HUDEP-2 (cell line): ENCODE results near the gene ANKRD34A.
"Not testable (repeated sequence)": the region's sequence is repeated elsewhere in the genome, so short reads cannot be mapped to it uniquely, and the experiment has no call there.

Experiments used
- DNase-seq, 76 experiments: peaks; one replicate each; lab custom pipeline; 2025; ENCODE audit not compliant: unreplicated experiment in 76 of 76; lab: John Stamatoyannopoulos, UW

The ANKRD34A gene

GRCh38 chr1:145951526-145951925 lies 12.8 kb downstream of the ANKRD34A start:
- no peak for DNase-seq

- no peak for DNase-seq
These were observed 15.2 kb downstream of the ANKRD34A start for GRCh38 chr1:145949219-145949618.

- DNase-seq, result no peak
These were observed 16.8 kb downstream of the ANKRD34A start for GRCh38 chr1:145947551-145947950.

GRCh38 chr1:145946477-145946986 lies 17.8 kb downstream of the ANKRD34A start:
- DNase-seq, result no peak

GRCh38 chr1:145944532-145944931 lies 19.8 kb downstream of the ANKRD34A start:
- DNase-seq, result no peak

- no peak for DNase-seq
These were observed 21.5 kb downstream of the ANKRD34A start for GRCh38 chr1:145942871-145943270.

- DNase-seq, result no peak
These were observed 22.0 kb downstream of the ANKRD34A start for GRCh38 chr1:145942405-145942804.

- no peak for DNase-seq
These were observed 26.9 kb downstream of the ANKRD34A start for GRCh38 chr1:145937436-145937835.

- no peak for DNase-seq
These were observed 28.1 kb downstream of the ANKRD34A start for GRCh38 chr1:145936247-145936646.

- no peak for DNase-seq
These were observed 28.7 kb downstream of the ANKRD34A start for GRCh38 chr1:145935708-145936107.

- peak in 39 of 76 experiments; percentile 3 to 70 (median 28) for DNase-seq
These were observed 31.8 kb downstream of the ANKRD34A start for GRCh38 chr1:145932522-145933009.

GRCh38 chr1:145927916-145928643 lies 36.3 kb downstream of the ANKRD34A start:
- no peak for DNase-seq

GRCh38 chr1:145927063-145927886 lies 37.1 kb downstream of the ANKRD34A start, which contains the start of gene RBM8A:
RBM8A (minus strand) TSS chr1:145927484; CDS start chr1:145927426, 58 bp downstream.
- DNase-seq, result peak in 75 of 76 experiments; percentile 16 to 98 (median 90)

- peak in 2 of 76 experiments; percentile 13 to 39 for DNase-seq
These were observed 37.7 kb downstream of the ANKRD34A start for GRCh38 chr1:145926686-145927062.

GRCh38 chr1:145922266-145922665 lies 42.1 kb downstream of the ANKRD34A start:
- DNase-seq, result no peak

- not testable (repeated sequence) for DNase-seq
These were observed 44.1 kb downstream of the ANKRD34A start for GRCh38 chr1:145920297-145920696.

GRCh38 chr1:145918992-145919939 lies 45.1 kb downstream of the ANKRD34A start:
- peak in 51 of 76 experiments; percentile 3 to 73 (median 32) for DNase-seq

- peak in 75 of 76 experiments; percentile 31 to 96 (median 85) for DNase-seq
These were observed 46.0 kb downstream of the ANKRD34A start, which contains the start of gene PEX11B for GRCh38 chr1:145918144-145918991. PEX11B (minus strand) TSS chr1:145918717; CDS start chr1:145918688, 29 bp downstream.

- DNase-seq, result no peak
These were observed 46.8 kb downstream of the ANKRD34A start for GRCh38 chr1:145917595-145917994.
